Measurements from ENCODE around the gene TNXB. TPM values are rescaled to one million over a fixed set of nuclear protein-coding genes. Genes with fewer than 3 reads are reported as not detected.
"Not testable (repeated sequence)": the region's sequence is repeated elsewhere in the genome, so short reads cannot be mapped to it uniquely, and the experiment has no call there.

TNXB gene
- total and polyA plus RNA-seq, 4 donors: 21.3 to 117 (median 78.3) TPM

DNA sequence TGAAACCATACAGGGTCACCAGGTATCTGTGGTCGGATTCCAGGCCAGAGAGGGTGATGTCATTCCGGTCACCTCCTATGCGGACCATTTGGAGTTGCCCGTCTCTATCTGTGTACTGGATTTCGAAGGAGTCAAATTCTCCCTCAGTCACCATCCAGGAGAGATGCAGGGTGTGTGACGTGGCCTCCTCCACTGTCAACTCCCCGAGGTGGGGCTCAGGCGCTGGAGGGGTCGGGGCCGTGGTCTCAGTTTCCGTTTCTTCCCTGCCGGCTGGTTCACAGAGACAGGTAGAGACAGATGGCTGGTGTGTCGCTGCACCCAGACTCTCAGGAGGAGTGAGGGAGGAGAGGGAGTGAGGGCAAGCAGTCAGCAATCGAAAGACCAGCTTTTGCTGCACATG lies 40.3 kb downstream of the TNXB start:
- Histone ChIP-seq H3K4me3 (no peak overlapping the region), H3K27me3 (ENCODE audit: control insufficient read depth in 3 of 3, insufficient read depth in 3 of 3, low read length in 2 of 3) (no peaks in the 10 kb centered on the region), H3K4me1 (ENCODE audit: control insufficient read depth in 5 of 5, insufficient read depth in 5 of 5, low read length in 5 of 5) (peaks cover 0 to 5% (median 0%) of the 10 kb centered on the region in 5 donors), H3K9ac (ENCODE audit: insufficient read depth in 1 of 2, low read length in 2 of 2) (no peak overlapping the region), H3K36me3 (ENCODE audit: control insufficient read depth in 4 of 4, insufficient read depth in 4 of 4, low read length in 4 of 4) (peaks cover 0 to 33% (median 0%) of the 10 kb centered on the region in 4 donors), H3K9me3 (ENCODE audit: control insufficient read depth in 4 of 4, insufficient read depth in 3 of 4, low read length in 3 of 4) (no peaks in the 10 kb centered on the region), H3K27ac (ENCODE audit: low read depth in 1 of 2, low read length in 1 of 2) (no peak overlapping the region)
- 90 to 97% methylated on average over 14 of the region's 14 CpGs for WGBS, 2 donors
- TF ChIP-seq, protein P1, sequence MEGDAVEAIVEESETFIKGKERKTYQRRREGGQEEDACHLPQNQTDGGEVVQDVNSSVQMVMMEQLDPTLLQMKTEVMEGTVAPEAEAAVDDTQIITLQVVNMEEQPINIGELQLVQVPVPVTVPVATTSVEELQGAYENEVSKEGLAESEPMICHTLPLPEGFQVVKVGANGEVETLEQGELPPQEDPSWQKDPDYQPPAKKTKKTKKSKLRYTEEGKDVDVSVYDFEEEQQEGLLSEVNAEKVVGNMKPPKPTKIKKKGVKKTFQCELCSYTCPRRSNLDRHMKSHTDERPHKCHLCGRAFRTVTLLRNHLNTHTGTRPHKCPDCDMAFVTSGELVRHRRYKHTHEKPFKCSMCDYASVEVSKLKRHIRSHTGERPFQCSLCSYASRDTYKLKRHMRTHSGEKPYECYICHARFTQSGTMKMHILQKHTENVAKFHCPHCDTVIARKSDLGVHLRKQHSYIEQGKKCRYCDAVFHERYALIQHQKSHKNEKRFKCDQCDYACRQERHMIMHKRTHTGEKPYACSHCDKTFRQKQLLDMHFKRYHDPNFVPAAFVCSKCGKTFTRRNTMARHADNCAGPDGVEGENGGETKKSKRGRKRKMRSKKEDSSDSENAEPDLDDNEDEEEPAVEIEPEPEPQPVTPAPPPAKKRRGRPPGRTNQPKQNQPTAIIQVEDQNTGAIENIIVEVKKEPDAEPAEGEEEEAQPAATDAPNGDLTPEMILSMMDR (IDR thresholded peaks at IDR 0.05; ENCODE audit: control extremely low read depth, extremely low read depth): no peak
- DNase-seq (no peak), ATAC-seq (ENCODE audit: insufficient read depth, low FRiP score) (no peak)

DNA sequence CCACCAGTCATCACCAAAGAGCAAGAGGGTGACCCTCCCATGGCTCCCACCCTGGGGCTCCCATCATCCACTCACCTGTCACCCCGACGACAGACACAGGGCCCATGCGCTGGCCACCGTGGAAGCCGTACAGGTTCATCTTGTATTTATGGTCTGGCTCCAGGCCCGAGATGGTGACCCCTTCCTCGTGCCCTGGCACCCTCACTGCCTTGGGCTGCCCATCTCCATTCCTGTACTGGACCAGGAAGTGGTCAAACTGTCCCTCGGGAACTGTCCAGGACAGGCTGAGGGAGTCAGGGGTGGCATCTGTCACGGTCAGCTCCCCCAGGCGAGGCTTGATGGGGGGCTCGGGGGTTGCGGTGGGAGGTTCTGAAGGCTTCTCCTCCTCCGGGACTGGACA lies 40.8 kb downstream of the TNXB start:
- DNase-seq; H3K4me1 ChIP-seq (ENCODE audit: control insufficient read depth in 5 of 5, insufficient read depth in 5 of 5, low read length in 5 of 5); ATAC-seq (ENCODE audit: insufficient read depth, low FRiP score); H3K9me3 ChIP-seq (ENCODE audit: control insufficient read depth in 4 of 4, insufficient read depth in 3 of 4, low read length in 3 of 4); H3K27me3 ChIP-seq (ENCODE audit: control insufficient read depth in 3 of 3, insufficient read depth in 3 of 3, low read length in 2 of 3); H3K27ac ChIP-seq (ENCODE audit: low read depth in 1 of 2, low read length in 1 of 2); H3K4me3 ChIP-seq; H3K9ac ChIP-seq (ENCODE audit: insufficient read depth in 1 of 2, low read length in 2 of 2): not testable (repeated sequence)
- H3K36me3 ChIP-seq (ENCODE audit: control insufficient read depth in 4 of 4, insufficient read depth in 4 of 4, low read length in 4 of 4): peaks cover 0 to 31% (median 0%) of the 10 kb centered on the region in 4 donors
- 85 to 96% methylated on average over 13 of the region's 13 CpGs for WGBS, 2 donors

DNA sequence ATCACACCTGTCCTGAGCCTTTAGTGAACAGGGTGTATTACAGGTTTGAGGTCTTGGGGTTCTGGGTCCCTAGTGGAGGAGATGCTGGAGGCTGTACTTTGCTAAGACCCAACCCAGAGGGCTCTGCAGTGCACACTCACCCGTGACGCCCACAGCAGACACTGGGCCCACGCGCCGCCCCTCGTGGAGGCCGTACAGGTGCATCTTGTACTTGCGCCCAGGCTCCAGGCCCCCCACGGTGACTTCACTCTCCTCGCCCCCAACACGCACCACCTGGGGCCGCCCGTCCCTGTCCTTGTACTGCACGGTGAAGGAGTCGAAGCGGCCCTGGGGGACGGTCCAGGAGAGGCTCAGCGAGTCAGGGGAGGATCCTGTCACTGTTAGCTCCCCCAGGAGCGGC lies 41.6 kb downstream of the TNXB start:
- not testable (repeated sequence) for ATAC-seq (ENCODE audit: insufficient read depth, low FRiP score)
- H3K36me3 ChIP-seq (ENCODE audit: control insufficient read depth in 4 of 4, insufficient read depth in 4 of 4, low read length in 4 of 4): peaks cover 0 to 26% (median 0%) of the 10 kb centered on the region in 4 donors

DNA sequence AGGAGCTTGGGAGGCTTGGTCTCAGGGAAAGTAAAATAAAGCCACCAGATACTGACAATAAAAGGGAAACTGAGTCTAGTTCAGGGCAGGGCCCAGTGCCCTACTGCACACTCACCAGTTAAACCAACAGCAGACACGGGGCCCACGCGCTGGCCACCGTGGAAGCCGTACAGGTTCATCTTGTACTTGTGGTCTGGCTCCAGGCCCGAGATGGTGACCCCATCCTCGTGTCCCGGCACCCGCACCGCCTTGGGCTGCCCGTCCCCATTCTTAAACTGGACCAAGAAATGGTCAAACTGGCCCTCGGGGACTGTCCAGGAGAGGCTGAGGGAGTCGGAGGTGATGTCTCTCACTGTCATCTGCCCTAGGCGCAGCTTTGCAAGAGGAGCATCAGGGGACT lies 44.4 kb downstream of the TNXB start:
- Histone ChIP-seq H3K36me3 (ENCODE audit: control insufficient read depth in 4 of 4, insufficient read depth in 4 of 4, low read length in 4 of 4) (peaks cover 0 to 16% (median 0%) of the 10 kb centered on the region in 4 donors), H3K9ac (ENCODE audit: insufficient read depth in 1 of 2, low read length in 2 of 2) (no peak overlapping the region), H3K4me3 (no peak overlapping the region), H3K4me1 (ENCODE audit: control insufficient read depth in 5 of 5, insufficient read depth in 5 of 5, low read length in 5 of 5) (no peaks in the 10 kb centered on the region), H3K9me3 (ENCODE audit: control insufficient read depth in 4 of 4, insufficient read depth in 3 of 4, low read length in 3 of 4) (no peaks in the 10 kb centered on the region), H3K27me3 (ENCODE audit: control insufficient read depth in 3 of 3, insufficient read depth in 3 of 3, low read length in 2 of 3) (no peaks in the 10 kb centered on the region), H3K27ac (ENCODE audit: low read depth in 1 of 2, low read length in 1 of 2) (no peak overlapping the region)
- TF ChIP-seq, protein P1 (IDR thresholded peaks at IDR 0.05; ENCODE audit: control extremely low read depth, extremely low read depth): no peak
- no peak for DNase-seq
- 93 to 98% methylated on average over 14 of the region's 14 CpGs for WGBS, 2 donors
- no peak for ATAC-seq (ENCODE audit: insufficient read depth, low FRiP score)

More for the DNA sequence above, 41.6 kb downstream of the TNXB start:
- DNase-seq; H3K4me1 ChIP-seq (ENCODE audit: control insufficient read depth in 5 of 5, insufficient read depth in 5 of 5, low read length in 5 of 5); H3K27ac ChIP-seq (ENCODE audit: low read depth in 1 of 2, low read length in 1 of 2); H3K27me3 ChIP-seq (ENCODE audit: control insufficient read depth in 3 of 3, insufficient read depth in 3 of 3, low read length in 2 of 3); H3K9ac ChIP-seq (ENCODE audit: insufficient read depth in 1 of 2, low read length in 2 of 2); H3K9me3 ChIP-seq (ENCODE audit: control insufficient read depth in 4 of 4, insufficient read depth in 3 of 4, low read length in 3 of 4); H3K4me3 ChIP-seq: not testable (repeated sequence)
- WGBS, 2 donors: 90 to 92% methylated on average over 15 to 19 of the region's 19 CpGs

Data from lung (tissue), 12 donors.